ENCODE results near the gene SPACA7.

Gene SPACA7, protein sequence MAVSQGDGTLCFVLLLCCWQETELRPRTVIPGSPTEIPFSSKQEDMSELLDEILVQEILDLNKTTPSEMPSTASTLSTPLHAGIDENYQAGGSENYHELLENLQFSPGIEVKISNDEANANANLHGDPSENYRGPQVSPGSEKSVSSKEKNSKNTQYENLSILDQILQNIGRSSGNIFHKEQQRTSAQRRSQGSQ

DNA sequence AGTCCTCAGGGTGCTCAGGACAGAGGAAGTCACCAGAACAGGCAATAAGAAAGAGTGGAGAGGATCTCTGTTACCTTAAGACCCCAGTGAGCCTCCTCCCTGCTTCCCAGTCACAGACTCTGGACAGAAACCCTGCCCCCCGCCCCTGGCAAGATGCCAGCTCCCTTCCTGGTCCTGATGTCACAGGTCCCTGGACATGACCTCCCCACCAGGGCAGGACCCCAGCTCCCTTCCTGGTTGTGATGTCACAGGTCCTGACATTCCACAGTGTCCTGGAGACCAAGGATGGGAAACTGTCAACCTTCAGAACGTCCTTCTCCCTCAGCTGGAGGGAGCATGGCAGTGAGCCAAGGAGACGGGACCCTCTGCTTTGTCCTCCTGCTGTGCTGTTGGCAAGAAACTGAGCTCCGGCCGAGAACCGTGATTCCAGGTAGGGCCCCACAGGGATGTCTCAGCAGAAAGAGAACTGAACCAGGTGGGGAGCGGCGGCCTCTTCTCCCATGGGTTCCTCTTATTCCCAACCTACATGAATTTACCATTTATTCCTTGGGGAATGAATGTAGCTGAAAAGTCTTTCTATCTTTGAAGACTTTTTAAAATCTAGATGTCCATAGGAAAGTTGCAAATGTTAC lies at the start of gene SPACA7:
Gene SPACA7 (plus strand): TSS at position 306 of the 632 bp plus-strand sequence. CDS start 31 bp downstream, at position 337.
- DNase-seq (ENCODE audit: low read depth in 2 of 2): no peak

DNA sequence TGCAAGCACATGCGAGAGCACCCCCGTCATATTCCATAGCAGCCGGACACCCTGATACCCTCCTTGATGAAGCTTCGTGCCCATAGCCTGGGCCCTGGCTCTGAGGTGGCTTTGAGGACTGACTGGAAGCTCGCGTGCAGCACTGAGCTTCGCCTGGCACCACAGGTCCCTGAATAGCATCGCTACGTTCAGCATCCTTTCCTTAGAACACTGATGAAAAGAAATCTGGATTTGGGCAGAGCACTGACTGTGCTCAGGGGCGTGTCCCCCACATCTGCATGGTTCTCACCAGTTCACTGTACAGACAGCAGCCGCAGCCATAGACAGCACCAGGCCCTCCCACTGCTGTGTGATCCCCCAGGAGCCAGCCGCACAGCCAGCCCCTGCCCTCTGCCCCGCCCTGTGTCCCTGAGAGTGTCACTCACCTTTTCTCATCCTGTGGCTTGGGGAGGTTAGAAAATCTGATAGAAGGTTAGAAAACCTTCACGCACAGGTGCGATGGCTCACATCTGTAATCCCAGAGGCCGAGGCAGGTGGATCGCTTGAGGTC lies 49.3 kb upstream of the SPACA7 start:
- DNase-seq (ENCODE audit: low read depth in 2 of 2): no peak

DNA sequence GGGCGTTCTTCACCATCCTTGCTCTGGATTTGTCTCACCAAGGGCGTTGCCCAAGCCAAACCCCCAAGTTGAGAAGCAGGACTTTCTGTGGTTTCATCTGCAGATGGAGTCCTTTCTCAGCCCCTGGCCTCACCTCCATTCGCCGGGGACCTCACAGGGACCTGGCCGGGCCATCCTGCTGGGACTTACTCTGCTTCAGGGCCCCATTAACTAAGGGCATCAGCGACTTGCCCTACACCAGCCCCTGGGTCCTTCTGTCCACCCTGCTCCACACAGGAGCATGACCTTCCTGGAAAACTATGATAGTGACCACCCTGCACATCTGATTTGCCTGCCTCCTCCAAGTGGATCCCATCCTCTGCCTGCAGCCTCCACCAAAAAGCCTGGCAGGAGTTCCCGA lies 47.2 kb upstream of the SPACA7 start:
- no peak for DNase-seq (ENCODE audit: low read depth in 2 of 2)

DNA sequence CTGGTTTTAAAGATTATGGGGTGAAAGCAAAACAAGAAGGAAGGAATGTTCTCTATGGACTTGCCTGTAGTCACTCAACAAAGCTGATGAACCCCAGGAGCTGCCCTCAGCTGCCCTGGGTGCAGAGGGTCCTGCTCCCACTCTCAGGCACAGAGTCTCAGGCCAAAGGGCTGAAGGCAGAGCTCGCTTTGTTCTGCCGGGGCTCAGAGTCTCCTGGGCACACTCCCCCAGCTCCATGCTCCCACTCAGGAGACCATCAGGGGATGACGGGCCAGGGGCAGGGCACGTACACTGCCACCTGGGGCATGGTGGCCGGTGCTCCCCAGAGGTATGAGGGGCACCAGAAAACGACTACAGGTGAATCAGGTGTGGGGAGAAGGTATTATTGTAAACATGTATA lies 46.8 kb upstream of the SPACA7 start:
- no peak for DNase-seq (ENCODE audit: low read depth in 2 of 2)

DNA sequence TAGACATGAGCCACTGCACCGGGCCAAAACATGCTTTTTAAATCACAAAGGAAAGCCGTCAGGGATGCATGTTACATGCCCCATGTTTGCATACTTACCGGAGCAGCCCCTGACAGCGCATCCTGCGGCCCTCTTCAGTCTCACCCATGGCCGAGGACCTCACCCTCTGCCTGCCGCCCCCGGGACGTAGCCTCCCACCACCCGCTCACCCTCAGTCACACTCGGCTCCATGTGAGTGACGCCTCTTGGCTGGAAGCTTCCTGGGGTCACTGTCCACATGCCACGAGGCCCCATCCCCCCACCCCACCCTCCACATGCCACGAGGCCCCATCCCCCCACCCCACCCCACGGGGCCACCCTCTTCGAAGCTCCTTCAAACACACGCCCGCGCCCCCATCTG lies 46.1 kb upstream of the SPACA7 start:
- DNase-seq (ENCODE audit: low read depth in 2 of 2): no peak

DNA sequence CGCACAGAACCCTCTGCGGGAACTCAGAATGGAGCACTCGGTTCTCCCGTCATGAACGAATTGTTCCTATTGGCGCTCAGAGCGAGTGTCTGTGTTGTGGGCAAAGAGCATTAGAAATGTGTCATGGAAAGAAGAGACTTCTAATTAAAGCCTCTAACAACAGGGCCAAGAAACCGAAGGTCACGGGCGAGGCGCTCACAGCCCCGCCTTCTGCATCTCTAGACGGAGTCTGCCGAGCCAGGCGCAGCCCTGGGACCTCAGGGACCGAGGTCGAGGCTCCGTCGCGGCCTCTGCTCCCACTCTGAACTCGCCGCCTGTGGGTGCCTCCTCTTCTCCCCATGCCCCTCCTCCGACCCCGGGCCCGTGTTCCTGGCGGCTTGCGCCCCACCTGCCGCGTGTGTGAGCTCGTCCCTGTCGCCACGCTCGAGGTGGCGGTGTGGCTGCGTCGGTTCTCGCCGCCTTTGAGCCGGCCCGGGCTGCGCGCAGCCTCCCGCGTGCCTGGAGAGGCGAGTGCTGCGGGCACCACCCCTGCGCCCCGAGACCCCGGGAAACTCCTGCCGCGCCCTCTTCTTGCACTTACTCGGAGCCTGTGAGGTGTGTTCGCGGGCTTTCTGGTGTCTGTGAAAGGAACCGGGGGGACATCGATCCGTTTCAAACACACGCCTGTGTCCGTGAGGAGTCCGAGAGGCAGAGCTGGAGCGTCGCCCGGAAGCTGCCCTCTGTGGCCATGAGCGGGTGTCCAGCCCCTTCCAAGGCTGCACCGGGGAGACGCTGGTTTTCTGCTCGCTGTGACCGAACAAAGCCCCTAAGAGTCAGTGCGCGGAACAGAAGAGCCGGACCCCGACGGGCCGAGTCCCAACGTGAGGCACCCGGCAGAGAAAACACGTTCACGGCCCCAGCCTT lies 45.4 kb upstream of the SPACA7 start:
- no peak for DNase-seq (ENCODE audit: low read depth in 2 of 2)

DNA sequence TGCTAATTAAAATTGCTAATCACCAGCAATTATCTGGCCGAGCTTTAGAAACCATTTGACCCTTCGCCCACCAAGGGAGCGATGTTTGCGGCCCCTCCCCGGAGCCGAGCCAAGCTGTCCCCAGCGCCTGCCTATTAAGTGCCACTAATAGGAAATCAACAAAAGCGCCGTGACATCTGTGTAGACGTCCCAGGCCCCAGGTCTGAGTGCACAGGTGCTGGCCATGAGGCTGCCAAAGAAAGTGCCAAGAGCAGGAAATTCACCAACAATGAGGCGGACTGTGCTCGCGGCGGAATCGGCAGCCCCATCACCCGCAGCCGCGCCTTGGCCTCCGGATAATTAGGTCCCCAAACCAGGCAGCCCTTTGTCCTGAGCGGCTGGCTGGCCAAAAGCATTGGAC lies 44.5 kb upstream of the SPACA7 start:
- no peak for DNase-seq (ENCODE audit: low read depth in 2 of 2)

DNA sequence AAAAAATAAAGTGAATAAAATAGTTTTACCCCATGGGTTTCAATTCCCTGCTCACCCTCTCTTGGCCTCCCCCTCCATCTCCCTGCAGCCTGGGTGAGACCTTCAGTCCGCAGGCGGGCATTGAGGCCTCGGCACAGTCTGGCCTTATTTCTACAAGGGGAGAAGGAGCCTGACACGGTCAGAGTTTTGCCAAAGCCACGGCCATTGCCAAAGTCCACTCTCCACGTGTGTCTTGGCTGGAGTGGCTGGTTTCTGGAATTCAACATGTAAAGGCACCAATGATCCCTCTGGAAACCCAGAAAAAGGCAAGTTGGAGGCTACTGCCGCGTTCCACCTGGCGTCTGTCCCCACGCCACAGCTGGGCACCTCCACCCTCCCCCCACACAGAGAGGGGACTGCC lies 43.4 kb upstream of the SPACA7 start:
- DNase-seq (ENCODE audit: low read depth in 2 of 2): no peak

DNA sequence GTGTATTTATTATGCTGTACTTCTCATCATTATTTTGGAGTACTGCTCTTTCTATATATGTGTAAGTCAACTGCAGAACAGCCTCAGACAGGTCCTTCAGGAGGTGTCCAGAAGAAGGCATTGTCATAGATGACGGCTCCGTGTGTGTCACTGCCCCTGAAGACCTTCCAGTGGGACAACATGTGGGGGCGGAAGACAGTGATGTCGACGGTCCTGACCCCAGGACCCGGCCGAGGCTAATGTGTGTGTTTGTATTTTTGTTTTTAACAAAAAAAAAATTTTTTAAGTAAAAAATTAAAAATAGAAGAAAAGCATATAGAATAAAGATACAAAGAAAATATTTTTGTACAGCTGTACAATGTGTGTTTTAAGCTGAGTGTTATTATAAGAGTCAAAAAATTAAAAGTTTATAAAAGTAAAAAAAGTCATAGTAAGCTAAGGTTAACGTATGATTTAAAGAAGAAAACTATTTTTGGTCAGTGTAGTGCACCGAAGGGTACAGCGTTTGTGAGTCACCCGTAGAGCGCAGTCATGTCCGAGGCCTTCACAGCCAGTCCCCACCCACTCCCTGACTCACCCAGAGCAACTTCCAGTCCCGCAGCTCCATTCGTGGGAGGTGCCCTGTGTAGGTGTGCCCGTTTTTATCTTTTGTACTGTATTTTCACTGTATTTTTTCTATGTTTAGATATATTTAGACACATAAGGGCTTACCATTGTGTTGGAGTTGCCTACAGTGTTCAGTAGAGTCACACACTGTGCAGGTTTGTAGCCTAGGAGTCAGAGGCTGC lies 42.2 kb upstream of the SPACA7 start:
- DNase-seq (ENCODE audit: low read depth in 2 of 2): no peak

DNA sequence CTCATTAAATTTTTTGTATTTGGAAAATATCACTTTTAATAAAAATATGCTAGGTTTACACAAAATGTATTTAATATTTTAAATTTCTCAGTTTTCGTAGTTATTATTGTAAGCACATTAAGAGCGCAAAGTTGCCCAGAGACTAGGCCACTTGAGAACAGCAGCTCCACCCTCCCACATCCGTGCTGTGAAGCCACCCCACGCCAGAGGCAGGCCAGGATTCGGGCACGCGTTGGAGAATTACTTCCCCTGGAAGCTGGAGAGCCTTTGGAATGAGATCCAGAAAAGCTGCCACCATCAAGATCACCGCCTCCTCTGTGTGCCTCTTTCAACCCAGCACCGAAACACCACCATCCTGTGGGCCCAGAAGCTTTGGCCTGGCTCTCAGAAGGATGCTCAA lies 41.0 kb upstream of the SPACA7 start:
- no peak for DNase-seq (ENCODE audit: low read depth in 2 of 2)

DNA sequence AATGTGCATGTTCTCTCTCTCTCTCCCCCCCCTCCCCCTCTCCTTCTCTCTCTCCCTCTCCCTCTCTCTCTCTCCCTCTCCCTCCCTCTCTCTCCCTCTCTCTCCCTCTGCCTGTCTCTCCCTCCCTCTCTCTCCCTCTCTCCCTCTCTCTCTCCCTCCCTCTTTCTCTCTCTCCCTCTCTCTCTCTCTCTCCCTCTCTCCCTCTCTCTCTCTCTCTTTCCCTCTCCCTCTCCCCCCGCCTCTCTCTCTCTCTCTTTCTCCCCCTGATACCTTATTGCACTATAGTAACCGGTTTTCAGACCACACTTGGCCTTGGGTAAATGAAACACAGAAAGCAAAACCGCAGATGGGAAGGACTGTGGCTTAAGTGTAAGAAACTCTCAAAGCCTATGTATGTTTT lies 34.7 kb upstream of the SPACA7 start:
- no peak for DNase-seq (ENCODE audit: low read depth in 2 of 2)

DNA sequence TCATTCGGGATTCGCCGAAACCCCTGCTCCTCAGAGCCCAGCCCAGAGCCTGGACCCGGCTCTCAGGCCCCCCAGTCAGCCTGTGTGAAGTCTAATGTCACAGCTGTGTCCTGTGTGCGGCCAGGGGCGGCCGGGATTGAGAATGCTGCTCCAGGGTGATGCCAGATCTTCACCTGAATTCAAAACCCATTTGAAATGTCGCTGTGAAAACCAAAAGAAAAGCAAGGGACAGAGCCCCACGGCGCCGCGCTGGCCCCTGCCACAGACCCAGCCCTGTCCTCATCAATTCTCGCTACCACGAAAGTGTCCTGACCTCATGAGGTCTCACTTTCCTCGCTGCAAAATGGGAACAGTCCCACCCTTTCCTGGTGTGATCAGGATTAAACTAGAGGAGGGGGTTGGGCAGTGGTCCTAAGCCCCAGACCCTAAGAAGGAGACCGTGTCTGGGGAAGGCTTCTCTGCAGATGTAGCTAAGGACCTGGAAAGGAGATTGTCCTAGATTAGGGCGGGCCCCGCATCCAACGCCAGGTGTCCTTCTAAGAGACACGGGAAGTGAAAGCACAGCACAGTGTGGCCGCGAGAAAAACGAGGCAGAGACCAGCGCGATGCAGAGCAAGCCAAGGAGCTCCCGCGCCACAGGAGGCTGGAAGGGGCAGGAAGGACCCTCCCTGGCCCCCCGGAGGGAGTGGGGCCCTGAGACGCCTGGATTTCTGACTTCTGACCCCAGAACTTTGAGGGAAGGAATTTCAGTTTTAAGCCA lies 34.0 kb upstream of the SPACA7 start:
- DNase-seq (ENCODE audit: low read depth in 2 of 2): no peak

DNA sequence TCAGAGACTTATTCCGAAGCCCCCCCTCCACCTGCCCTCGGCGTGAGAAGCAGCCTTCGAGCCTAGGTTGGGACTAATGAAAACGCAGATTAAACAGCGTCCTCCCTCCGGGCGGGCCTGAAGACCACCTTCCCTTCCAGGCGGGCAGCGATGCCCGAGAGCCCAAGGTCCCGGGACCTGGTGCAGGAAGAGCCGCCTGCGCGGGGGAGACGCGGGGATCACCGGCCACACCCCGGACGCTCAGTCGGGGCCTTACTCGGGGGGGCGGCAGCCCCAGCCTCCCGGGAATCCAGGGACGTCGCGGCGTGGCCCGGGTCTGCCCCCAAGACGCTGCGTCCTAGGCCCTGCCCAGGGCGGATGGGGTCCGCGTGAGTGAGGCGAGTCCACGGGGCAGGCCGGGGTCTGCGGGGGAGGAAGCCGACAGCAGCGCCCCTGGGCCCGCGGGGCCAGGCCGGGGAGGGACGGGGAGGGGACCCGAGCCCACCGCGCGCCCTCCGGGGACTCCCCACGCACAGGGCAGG lies 33.3 kb upstream of the SPACA7 start:
- no peak for DNase-seq (ENCODE audit: low read depth in 2 of 2)

DNA sequence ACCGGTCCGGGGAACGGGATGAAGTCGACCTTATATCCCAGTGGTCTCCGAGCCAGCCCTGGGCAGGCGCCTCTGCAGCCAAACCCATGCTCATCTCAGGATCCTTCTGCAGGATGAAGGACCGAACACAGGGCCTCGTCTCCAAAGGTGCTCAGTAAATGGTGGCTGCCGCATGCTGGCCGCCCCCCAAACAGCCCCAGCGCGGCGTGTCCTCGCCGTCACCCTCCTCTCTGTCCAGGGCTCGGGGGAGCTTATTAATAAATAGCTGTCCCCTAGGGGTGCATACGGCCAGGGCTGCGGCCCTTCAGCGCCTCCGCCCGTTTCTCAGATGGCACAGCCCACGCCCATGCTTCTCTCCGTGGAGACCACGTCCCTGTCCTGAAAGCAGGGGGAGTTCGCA lies 32.6 kb upstream of the SPACA7 start:
- no peak for DNase-seq (ENCODE audit: low read depth in 2 of 2)

DNA sequence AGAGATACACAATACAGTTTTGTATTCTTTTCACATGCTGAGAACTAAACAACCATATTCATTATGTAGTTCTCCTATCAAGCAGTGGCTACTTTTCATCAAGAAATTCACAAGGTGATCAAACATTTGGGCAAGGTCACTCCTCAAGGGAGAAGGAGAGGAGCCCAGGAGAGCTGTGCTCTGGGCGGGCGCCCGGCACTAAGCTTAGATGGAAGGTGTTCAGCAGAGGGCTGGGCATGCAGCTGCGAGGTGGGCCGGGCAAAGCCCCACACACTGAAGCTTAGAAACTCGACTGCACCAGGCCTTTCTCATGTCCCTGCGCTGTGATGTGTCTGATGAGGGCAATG lies 30.4 kb upstream of the SPACA7 start:
- no peak for DNase-seq (ENCODE audit: low read depth in 2 of 2)

DNA sequence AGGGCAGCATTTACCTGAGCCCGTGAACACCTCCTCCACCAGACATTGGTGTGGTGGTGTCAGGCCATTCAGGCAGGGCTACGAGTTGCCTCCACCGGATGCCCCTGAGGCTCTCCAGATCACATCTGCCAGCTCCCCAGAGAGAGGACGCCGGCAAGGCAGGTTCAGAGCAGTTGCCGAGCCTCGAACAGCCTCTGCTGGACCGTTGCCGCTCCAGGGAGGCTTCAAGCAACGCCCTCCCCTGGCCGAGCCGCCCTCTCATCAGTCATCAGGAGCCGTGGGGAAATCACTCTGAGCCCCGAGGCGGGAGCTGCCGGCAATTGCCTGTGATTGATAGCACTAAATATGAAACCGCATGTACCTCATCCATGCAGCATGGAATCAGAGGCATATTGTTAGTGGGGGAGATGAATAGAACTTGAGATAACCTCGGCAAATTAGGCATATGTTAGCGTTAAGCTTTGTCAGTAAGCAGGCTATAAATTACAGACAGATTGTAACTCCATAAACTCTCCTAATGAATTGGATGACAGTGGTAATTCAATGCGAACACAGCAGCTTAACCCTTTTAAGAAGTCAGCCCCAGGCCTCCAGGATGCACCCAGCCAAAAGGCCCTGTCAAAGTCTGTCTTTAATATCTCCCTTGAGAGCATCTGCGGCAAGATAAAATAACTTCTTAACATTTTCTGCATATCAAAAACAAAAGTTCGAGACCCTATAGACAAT lies 29.8 kb upstream of the SPACA7 start:
- DNase-seq (ENCODE audit: low read depth in 2 of 2): no peak

DNA sequence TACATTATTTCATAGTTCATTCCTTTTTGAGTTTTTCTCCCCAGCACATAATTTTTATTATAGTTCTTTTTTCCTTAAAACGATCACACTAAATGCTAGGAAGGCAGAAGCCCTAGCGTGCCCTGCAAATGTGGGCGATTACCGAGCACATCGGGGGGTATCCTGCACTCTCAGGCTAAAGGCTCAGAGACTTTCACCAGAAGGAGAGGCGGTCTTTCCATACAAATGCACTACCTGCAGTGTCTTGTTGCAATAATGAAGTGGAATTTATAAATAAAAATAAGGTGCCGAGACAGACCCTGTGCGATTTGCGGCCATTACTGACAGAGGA lies 29.3 kb upstream of the SPACA7 start:
- no peak for DNase-seq (ENCODE audit: low read depth in 2 of 2)

DNA sequence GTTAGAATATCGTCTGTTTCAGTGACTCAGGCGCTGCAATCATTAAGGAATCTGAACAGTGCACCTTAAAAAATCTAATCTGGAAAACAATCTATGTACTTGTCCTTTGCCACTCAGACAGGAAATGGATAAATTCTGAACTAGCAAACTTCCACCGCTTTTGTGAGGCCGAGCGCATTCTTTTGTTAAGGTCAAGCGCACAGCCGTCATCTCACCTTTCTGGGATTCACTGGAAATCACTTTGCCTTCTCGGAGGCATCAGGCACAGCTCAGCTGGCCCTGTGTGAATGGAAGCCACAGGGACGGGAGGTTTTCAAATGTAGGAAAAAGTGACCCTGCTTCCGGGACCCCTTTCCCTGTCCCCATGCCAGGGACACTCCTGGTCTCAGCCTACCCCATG lies 28.2 kb upstream of the SPACA7 start:
- no peak for DNase-seq (ENCODE audit: low read depth in 2 of 2)

DNA sequence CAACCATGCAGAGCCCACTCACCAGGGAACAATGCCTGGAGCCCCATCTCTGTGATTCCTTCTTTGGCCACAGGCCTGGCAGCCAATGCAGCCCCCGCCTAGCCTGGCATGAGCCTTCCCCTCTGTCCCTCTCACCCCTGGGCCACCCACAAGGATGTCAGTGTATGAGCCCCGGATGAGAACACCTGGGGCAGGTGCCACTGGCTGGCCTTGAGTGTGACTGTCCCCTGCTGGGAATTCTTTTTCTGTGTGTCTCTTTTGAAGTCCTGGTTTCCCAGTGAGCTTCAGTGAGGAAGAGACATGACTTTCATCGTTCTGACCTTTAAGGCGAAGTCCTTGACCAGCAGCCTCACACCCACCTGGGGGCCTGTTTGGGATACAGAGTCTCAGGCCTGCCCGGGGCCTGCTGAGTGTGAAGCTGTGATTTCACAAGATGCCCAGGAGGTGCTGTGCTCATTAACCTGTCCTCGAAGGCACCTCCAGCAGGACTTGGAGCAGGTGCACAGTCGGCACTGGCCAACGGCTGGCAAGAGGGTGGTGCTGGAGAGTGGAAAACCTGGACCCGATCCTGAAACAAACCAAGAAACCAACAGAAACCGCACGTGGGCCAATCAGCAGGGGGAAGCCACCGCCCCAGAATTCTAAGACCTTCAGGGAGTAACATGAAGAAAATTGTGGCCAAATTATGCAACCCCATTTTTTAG lies 27.4 kb upstream of the SPACA7 start:
- DNase-seq (ENCODE audit: low read depth in 2 of 2): no peak

DNA sequence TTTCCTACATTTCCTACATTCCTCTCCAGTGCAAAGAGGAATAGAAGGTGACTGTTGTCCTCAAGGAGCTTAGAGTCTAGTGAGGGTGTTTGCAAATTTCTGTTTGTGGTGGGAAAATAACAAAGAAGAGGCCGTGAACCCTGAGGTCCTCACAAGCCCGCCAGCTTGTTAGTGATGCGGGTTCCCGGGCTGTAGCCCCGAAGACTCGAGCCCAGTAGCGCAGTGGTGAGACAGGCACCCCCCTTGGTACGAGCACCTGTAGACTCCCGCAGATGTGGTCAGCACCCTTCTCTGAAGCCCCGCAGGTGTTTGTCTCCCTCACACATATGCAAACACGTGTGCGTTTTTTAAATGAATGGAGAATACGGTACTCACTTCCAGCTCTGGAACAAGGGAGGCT lies 26.5 kb upstream of the SPACA7 start:
- DNase-seq (ENCODE audit: low read depth in 2 of 2): no peak
